Vagina (tissue), 2 donors: ENCODE measurements around the gene UBE2I.

ENCODE experiments used
- POLR2A ChIP-seq, 2 donors: fragments of 450-650 bp; IDR thresholded peaks; one replicate each; pipeline ENCODE4 v1.6.1; 2017; ENCODE audit warnings: antibody characterized with exemption in 2 of 2, mild to moderate bottlenecking in 2 of 2, moderate library complexity in 2 of 2
- POLR2AphosphoS5 ChIP-seq, 2 donors: sonication (generic); formaldehyde crosslinking; IDR thresholded peaks; one replicate each; pipeline ENCODE4 v1.9.0; 2017; ENCODE audit warnings: antibody characterized with exemption in 2 of 2, mild to moderate bottlenecking in 2 of 2, low read depth in 1 of 2; ENCODE audit not compliant: insufficient read depth in 1 of 2
- TF ChIP-seq, protein P1 (sequence below), 3 experiments: fragments of 450-650 bp in 2 of 3; fragments of 200-600 bp in 1 of 3; sonication (generic) in 1 of 3; IDR thresholded peaks; one replicate each; pipeline ENCODE4 v1.5.1; 2017 to 2019; ENCODE audit warnings: antibody characterized with exemption in 3 of 3, mild to moderate bottlenecking in 2 of 3, moderate library complexity in 2 of 3

DNA sequence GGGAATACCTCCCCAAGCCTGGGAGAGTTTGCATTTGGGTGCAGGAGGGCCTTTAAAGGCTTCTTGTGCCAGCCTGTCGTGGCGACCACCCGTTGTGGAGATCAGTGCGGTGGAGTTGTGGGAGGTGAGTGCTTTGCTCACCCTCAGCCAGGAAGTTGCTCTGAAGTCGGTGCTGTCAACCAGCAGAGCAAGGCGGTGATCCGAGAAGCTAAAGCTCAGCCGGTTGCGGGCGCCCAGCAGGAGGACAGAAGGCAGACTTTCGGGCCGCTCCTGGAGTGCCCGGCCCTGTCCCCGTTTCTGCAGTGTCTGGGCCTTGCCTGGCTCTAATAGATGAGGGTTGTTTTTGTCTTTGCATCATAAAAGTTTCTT, 1.4 kb downstream of the UBE2I start:
- TF ChIP-seq, protein P1, sequence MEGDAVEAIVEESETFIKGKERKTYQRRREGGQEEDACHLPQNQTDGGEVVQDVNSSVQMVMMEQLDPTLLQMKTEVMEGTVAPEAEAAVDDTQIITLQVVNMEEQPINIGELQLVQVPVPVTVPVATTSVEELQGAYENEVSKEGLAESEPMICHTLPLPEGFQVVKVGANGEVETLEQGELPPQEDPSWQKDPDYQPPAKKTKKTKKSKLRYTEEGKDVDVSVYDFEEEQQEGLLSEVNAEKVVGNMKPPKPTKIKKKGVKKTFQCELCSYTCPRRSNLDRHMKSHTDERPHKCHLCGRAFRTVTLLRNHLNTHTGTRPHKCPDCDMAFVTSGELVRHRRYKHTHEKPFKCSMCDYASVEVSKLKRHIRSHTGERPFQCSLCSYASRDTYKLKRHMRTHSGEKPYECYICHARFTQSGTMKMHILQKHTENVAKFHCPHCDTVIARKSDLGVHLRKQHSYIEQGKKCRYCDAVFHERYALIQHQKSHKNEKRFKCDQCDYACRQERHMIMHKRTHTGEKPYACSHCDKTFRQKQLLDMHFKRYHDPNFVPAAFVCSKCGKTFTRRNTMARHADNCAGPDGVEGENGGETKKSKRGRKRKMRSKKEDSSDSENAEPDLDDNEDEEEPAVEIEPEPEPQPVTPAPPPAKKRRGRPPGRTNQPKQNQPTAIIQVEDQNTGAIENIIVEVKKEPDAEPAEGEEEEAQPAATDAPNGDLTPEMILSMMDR (IDR thresholded peaks at IDR 0.05), result no peak
- TF ChIP-seq POLR2AphosphoS5 (IDR thresholded peaks at IDR 0.05; ENCODE audit: insufficient read depth in 1 of 2, low read depth in 1 of 2) (no peak), POLR2A (IDR thresholded peaks at IDR 0.05) (no peak)
